Heart right ventricle (tissue), 16 donors: ENCODE results near the gene ME3. TPM values are rescaled to one million over a fixed set of nuclear protein-coding genes. Genes with fewer than 3 reads are reported as not detected.
"Not testable (repeated sequence)": the region's sequence is repeated elsewhere in the genome, so short reads cannot be mapped to it uniquely, and the experiment has no call there.

Source experiments
- ATAC-seq, 8 donors: fragments of 200-7000 bp; cut with Tn5 transposase; one replicate each; pipeline ENCODE4 v1.9.1; 2020; ENCODE audit warnings: mild to moderate bottlenecking in 8 of 8, moderate library complexity in 8 of 8, moderate number of reproducible peaks in 1 of 8
- DNase-seq, 2 donors: peaks; one replicate each; pipeline ENCODE4 v3.0.0-alpha.2; 2020
- H3K27ac ChIP-seq, 10 donors: fragments of 200-600 bp; sonication (generic) in 2 of 10; one replicate each; pipeline versions ENCODE4 v1.5.0 to v1.8.0; 2020 to 2022; ENCODE audit warnings: mild to moderate bottlenecking in 3 of 10
- H3K27me3 ChIP-seq, 7 donors: fragments of 200-600 bp; one replicate each; pipeline ENCODE4 v1.8.0; 2021 to 2022; ENCODE audit warnings: mild to moderate bottlenecking in 2 of 7
- H3K36me3 ChIP-seq, 9 donors: fragments of 200-600 bp; sonication (generic) in 1 of 9; one replicate each; pipeline versions ENCODE4 v1.5.0 to v1.8.0; 2020 to 2022; ENCODE audit warnings: mild to moderate bottlenecking in 2 of 9
- H3K4me1 ChIP-seq, 9 donors: fragments of 200-600 bp; sonication (generic) in 1 of 9; one replicate each; pipeline versions ENCODE4 v1.5.0 to v1.8.0; 2020 to 2022; ENCODE audit warnings: mild to moderate bottlenecking in 4 of 9
- H3K4me3 ChIP-seq, 10 donors: fragments of 200-600 bp; sonication (generic) in 2 of 10; one replicate each; pipeline versions ENCODE4 v1.5.0 to v1.8.0; 2020 to 2022; ENCODE audit warnings: mild to moderate bottlenecking in 7 of 10, moderate library complexity in 2 of 10
- H3K9me3 ChIP-seq, 11 donors: fragments of 200-600 bp in 10 of 11; sonication (generic) in 2 of 11; one replicate each; pipeline versions ENCODE4 v1.5.0 to v1.8.0; 2013 to 2022; ENCODE audit warnings: mild to moderate bottlenecking in 2 of 11, control low read depth in 1 of 11, moderate library complexity in 1 of 11
- WGBS, 2 donors: extraction: QIAGEN DNeasy Blood & Tissue Kit; methylation state at CpG; one replicate each; pipeline ENCODE4 v1.1.7; 2013; ENCODE audit warnings: inconsistent platforms in 1 of 2; 5-methylcytosine and 5-hydroxymethylcytosine counted together
- intact Hi-C, 10 donors: fragments of 100-400 bp; cut with DNase I; formaldehyde crosslinking; loops; one replicate each; pipeline versions ENCODE4 v1.11.1 to v1.14.2; 2022
- polyA plus RNA-seq, 2 donors: library from polyadenylated mRNA; stranded (reverse); fragments of 200-250 nt; gene quantifications; one replicate each; pipeline ENCODE4 v1.2.3, GENCODE V29; 2013
- total RNA-seq, 10 donors: library from RNA; stranded (reverse); fragmentation: NEBNext Ultra II Directional in 3 of 10; extraction: Animal tissue kit (Norgen Biotek cat#: 25700) in 3 of 10; gene quantifications; one replicate each; pipeline versions ENCODE4 v1.2.1 to v1.2.4, GENCODE V29; 2021 to 2023
- TF ChIP-seq, protein P1 (sequence below), 9 donors: fragments of 200-600 bp; sonication (generic) in 2 of 9; IDR thresholded peaks; one replicate each; pipeline versions ENCODE4 v1.5.0 to v1.8.0; 2021 to 2022; ENCODE audit warnings: antibody characterized with exemption in 9 of 9, mild to moderate bottlenecking in 5 of 9, moderate library complexity in 1 of 9
- donor health status: Arrhythmogenic right ventricular cardiomyopathy.
- donor health status: ischemic (EF 13 %, LVEDD 7.1; RV severe dilation, severe dysfunction).
- donor health status: healthy with polysubstance abuse.
- donor health status: DM: no; HTN: yes; CAD: no.
- donor health status: DM: no; HTN: no; CAD: no.
- donor health status: ischemic (EF 25% LVEDD 6.9; RV normal size, moderate dysfunction).
- donor health status: ischemic (EF 25% LVEDD 5.7; RV mildly dilated, moderate dysfunction).
- donor health status: healthy.
- donor health status: DM: yes; HTN: yes; CAD: no.
- donor health status: Ischemic cardiomyopathy.
- donor health status: ischemic (EF 35%, LVEDD 5.7; RV mildly dilated, moderate dysfunction).
- donor health status: nonischemic (EF 11% LVEDD 7.7; RV severe dilation, severe dysfunction).
- donor health status: DM: yes; HTN: yes; CAD: no.
- donor health status: PGD.
- donor health status: ischemic (EF 29% LVEDD 5.4; RV normal size, mild dysfunction).
- donor health status: nonischemic (EF 23%, LVEDD 6.1; RV moderate dilation, normal function).

ME3 gene
- total and polyA plus RNA-seq, 12 donors = 17.2 to 46.8 (median 33.7) TPM

DNA sequence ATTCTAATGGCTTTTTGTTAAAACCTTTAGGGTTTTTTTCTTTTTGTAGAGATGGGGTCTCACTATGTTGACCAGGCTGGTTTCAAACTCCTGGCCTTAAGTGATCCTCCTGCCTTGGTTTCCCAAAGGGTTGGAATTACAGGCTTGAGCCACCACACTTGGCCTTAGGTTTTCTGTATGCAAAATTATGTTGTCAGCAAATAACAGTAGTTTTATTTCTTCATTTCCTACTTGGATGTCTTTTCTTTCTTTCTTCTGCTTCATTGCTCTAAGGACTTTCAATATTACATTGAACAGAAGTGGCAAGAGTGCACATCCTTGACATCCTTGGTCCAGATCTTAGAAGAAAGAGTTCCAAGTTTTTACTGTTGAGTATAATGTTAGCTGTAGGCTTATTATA lies 245.0 kb downstream of the ME3 start:
- TF ChIP-seq, protein P1, sequence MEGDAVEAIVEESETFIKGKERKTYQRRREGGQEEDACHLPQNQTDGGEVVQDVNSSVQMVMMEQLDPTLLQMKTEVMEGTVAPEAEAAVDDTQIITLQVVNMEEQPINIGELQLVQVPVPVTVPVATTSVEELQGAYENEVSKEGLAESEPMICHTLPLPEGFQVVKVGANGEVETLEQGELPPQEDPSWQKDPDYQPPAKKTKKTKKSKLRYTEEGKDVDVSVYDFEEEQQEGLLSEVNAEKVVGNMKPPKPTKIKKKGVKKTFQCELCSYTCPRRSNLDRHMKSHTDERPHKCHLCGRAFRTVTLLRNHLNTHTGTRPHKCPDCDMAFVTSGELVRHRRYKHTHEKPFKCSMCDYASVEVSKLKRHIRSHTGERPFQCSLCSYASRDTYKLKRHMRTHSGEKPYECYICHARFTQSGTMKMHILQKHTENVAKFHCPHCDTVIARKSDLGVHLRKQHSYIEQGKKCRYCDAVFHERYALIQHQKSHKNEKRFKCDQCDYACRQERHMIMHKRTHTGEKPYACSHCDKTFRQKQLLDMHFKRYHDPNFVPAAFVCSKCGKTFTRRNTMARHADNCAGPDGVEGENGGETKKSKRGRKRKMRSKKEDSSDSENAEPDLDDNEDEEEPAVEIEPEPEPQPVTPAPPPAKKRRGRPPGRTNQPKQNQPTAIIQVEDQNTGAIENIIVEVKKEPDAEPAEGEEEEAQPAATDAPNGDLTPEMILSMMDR (IDR thresholded peaks at IDR 0.05) = no peak
- Histone ChIP-seq H3K27me3 (no peaks in the 10 kb centered on the region), H3K27ac (no peak overlapping the region), H3K36me3 (peaks cover 0 to 10% (median 0%) of the 10 kb centered on the region in 9 donors), H3K4me3 (no peak overlapping the region), H3K9me3 (peaks cover 0 to 40% (median 7%) of the 10 kb centered on the region in 11 donors), H3K4me1 (peaks cover 0 to 11% (median 0%) of the 10 kb centered on the region in 9 donors)
- intact Hi-C loops = no loop called here
- DNase-seq (no peak), ATAC-seq (no peak)

DNA sequence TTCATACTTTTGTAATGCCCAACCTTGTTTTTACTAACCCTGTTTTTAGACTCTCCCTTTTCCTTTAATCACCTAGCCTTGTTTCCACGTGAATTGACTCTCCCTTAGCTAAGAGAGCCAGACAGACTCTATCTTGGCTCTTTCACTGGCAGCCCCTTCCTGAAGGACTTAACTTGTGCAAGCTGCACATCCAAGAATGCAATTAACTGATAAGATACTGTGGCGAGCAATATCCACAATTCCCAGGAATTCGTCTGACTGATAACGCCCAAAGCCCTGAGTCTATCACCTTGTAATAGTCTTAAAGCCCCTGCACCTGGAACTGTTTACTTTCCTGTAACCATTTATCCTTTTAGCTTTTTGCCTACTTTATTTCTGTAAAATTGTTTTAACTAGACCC lies 248.9 kb downstream of the ME3 start:
- H3K27ac ChIP-seq, intact Hi-C loops, H3K4me3 ChIP-seq, ATAC-seq, H3K36me3 ChIP-seq, DNase-seq, H3K27me3 ChIP-seq: not testable (repeated sequence)
- peaks cover 0 to 11% (median 0%) of the 10 kb centered on the region in 9 donors for H3K4me1 ChIP-seq
- H3K9me3 ChIP-seq = peaks cover 0 to 30% (median 7%) of the 10 kb centered on the region in 11 donors
- 34 to 41% methylated on average over 4 of the region's 4 CpGs for WGBS, 2 donors

DNA sequence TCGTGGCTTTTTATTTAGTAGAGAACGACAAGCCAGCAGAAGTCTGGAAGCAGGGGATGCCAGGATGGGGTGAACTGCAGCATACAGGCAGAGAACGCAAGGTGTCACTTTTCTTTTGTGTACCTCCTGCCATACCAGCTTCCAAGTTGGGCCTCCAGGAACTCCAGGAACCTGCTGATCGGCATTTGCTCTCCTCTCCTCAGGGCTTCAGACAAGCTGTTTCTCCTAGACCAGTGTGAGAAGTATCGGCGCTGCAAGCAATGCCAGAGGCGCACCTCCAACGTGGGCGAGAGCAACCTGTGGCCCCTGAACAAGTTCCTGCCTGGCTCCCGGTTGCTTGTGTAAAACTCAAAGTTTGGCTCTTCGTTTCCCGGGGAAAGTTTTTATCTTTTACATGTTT lies 250.0 kb downstream of the ME3 start:
- WGBS, 2 donors = 81 to 83% methylated on average over 12 of the region's 12 CpGs
- H3K36me3 ChIP-seq = no peaks in the 10 kb centered on the region

DNA sequence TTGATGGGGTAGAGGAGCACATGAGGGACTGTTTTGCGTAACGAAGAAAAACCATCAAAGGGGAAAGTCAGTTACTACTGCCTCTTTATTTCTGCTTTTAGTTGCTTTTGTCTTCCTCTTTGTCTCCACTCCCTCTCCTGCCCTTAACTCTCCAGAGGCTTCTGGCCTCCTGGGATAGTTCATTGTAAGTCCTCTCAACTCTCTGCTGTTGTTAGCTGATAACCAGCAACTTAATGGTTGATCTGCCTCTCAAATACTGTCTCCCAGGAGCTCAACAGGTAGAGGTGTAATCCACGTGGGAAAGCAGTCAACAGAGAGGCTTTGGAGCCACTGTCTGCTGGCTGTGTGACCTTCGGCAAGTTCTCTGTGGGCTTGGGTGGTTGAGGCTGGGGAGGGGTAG lies 250.5 kb downstream of the ME3 start:
- Histone ChIP-seq H3K4me3 (no peak overlapping the region), H3K4me1 (peaks cover 0 to 11% (median 0%) of the 10 kb centered on the region in 9 donors), H3K9me3 (peaks cover 0 to 16% (median 0%) of the 10 kb centered on the region in 11 donors), H3K36me3 (no peaks in the 10 kb centered on the region), H3K27ac (no peak overlapping the region), H3K27me3 (no peaks in the 10 kb centered on the region)
- no peak for ATAC-seq
- DNase-seq = no peak
- WGBS, 2 donors = 84 to 85% methylated on average over 4 of the region's 4 CpGs
- intact Hi-C loops = no loop called here
- TF ChIP-seq, protein P1 (IDR thresholded peaks at IDR 0.05) = no peak

More for the DNA sequence above, 250.0 kb downstream of the ME3 start:
- Histone ChIP-seq H3K9me3 (peaks cover 0 to 21% (median 4%) of the 10 kb centered on the region in 11 donors), H3K4me3 (no peak overlapping the region), H3K27ac (no peak overlapping the region), H3K27me3 (no peaks in the 10 kb centered on the region), H3K4me1 (peaks cover 0 to 11% (median 0%) of the 10 kb centered on the region in 9 donors)
- TF ChIP-seq, protein P1 (IDR thresholded peaks at IDR 0.05) = no peak
- DNase-seq = no peak
- no peak for ATAC-seq
- intact Hi-C loops = no loop called here

DNA sequence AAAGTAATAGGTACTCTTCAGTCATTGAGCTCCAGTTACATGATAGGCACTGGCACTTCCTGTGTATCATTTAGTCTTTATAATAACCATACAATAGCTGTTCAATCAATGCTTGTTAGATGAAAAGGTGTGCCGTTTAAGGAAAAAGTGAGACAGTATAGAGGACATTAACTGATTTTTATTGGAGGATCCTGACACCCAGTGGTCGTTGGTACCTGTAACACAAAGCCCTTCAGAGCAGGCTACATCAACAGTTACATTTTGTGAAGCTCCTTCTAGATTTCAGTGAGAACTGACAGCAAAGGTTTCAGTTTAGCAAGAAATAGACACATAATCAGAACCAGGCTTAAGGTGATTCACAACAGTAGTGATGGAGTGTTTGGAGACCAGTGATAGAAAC lies 253.5 kb downstream of the ME3 start:
- ATAC-seq (no peak), DNase-seq (no peak)
- 41 to 42% methylated on average over 2 of the region's 2 CpGs for WGBS, 2 donors
- TF ChIP-seq, protein P1 (IDR thresholded peaks at IDR 0.05) = peak in 1 of 9 donors; percentile 11
- intact Hi-C loops = no loop called here
- H3K27ac ChIP-seq = no peak overlapping the region
- H3K9me3 ChIP-seq = no peaks in the 10 kb centered on the region
- H3K4me1 ChIP-seq = peaks cover 0 to 6% (median 0%) of the 10 kb centered on the region in 9 donors
- no peaks in the 10 kb centered on the region for H3K27me3 ChIP-seq
- no peaks in the 10 kb centered on the region for H3K36me3 ChIP-seq
- no peak overlapping the region for H3K4me3 ChIP-seq
